HG02981 (cell line): Measurements from ENCODE around the gene FGF1.

Source experiments
- ATAC-seq: cut with Tn5 transposase; IDR thresholded peaks from one replicate; pipeline ENCODE4 v1.9.1; 2021; ENCODE audit warnings: mild to moderate bottlenecking, moderate library complexity; ENCODE audit not compliant: unreplicated experiment

FGF1 gene

GRCh38 chr5:142586552-142586951 is 99.3 kb downstream of the FGF1 start:
- ATAC-seq: no peak

DNA sequence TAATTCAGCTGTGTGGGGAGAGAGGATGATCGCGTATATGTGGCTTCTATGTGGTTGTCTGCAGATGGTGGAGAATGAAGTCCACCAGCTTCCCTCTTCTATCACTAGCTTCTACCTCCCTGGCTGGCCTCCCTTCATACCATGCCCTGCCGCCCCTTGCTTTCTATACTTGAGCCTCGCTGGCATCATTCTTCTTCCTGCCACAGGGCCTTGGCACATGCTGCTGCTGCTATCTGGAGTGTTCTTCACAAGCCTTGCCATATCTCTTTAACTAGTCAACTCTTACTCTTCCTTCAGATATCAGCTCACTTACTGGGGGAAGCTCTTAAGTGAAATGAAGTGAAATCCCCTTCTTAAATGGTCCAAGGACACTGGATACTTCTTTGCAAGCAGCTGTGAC is 100.4 kb downstream of the FGF1 start:
- no peak for ATAC-seq

DNA sequence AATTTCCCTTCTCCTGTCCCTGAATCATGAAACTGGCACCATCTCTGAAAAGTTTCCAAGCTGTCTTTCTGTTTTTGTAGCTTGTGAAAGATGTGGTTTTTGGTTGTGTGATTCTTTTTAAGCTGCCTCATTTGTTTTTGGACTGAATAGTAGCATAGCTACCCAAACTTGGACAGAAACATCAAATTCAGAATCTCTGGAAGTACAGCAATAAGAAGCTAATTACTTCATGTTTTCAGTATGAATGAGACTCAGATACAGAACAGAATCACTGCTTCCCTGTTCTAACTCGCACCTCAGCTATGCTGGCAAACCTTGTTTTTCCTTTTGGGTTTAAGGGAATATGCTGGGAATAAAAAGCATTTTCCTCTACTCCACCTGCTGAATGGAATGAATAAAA is 101.0 kb downstream of the FGF1 start:
- no peak for ATAC-seq

DNA sequence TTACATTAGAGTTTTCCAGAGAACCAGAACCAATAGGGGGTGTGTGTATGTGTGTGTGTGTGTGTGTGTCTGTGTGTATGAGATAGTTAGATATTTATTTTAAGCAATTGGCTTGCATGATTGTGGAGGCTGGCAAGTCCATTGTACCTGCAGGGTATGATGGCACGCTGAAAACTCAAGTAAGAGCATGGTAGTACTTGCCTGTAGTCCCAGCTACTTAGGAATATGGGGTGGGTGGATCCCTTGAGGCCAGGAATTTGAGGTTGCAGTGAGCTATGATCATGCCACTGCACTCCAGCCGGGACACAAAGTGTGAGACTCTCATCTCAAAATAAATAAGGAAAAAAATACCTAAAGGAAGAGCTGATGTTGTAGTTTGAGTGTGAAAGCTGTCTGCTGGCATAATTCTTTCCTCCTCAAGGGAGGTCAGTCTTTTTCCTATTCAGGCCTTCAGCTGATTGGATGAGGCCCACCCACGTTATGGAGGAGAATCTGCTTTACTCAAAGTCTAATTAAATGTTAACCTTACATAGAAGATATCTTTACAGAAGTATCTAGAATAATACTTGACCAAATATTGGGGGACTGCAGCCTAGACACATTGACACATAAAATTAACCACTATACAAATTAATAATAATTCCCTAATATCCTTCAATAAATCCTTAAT is 107.6 kb downstream of the FGF1 start:
- ATAC-seq: no peak

DNA sequence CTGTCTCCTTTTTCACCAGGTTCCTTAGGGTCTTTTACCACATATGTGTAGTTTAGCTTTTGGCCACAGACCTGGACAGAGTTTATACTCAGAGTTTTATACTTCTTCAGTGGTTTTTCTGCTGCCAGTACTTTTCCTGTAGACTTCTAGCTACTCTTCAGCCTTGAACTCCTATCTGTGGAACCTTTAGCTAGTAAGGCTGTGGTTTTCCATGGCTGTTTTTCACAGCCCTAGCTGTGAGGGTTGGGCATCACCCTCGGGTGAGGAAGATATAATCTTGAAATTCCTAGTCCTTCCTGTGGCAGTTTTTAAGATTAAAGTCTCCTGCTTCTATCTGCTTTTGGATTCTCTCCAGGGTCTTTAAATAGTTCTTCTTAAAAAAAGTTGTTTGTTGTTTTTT is 109.1 kb downstream of the FGF1 start:
- ATAC-seq: no peak

DNA sequence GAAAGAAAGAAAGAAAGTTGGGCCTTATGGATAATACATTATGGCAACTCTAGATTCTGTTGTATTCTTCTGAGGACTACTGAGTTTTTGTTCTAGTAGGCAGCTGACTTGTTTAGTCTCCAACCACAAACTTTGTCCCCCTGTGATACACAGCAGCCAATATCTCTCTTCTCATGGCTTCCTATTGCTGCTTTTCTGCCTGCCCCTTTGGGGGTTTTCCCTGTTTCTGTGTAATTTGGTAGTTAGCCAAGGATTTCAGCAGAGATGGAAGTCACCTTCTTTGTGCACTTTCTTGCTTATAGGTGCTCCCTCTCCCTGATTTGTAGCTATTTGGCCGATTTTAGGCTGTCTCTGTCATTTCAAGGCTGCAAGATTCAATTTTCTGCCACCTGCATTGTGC is 109.6 kb downstream of the FGF1 start:
- ATAC-seq: no peak

DNA sequence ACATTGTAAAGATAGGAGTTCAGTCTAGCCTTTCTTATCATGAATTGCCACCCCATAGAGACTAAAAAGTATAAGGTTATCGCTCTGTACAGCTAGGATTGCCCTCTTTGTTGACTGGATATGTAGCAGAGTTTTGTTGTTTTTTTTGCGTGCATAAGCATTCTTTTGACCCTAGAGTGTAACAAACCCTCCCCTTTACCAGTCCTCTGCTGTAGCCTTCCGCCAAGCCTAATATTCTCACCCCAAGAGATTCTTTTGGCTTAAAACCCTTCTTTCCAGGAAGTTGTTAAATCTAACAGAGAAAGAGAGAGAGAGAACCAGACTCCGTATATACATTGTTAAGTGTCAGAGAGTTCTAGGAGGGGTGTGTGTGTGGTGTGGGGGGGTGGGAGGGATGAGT is 113.9 kb downstream of the FGF1 start:
- no peak for ATAC-seq

- ATAC-seq: no peak
Observed at GRCh38 chr5:142571371-142571770, 114.5 kb downstream of the FGF1 start.

DNA sequence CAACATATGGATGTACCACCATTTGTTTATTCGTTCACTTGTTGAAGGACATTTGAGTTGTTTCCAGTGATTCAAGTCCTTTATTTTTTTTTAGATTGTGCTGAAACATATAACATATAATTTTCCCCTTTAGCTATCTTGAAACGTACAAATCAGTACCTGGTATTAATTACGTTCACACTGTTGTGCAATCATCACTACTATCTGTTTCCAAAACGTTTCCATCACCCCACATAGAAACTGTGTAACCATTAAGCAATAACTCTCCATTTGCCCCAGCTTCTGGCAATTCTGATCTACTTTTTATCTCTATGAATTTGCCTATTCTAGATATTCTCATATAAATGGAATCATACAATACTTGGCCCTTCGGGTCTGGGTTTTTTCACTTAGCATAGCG is 116.0 kb downstream of the FGF1 start:
- no peak for ATAC-seq

DNA sequence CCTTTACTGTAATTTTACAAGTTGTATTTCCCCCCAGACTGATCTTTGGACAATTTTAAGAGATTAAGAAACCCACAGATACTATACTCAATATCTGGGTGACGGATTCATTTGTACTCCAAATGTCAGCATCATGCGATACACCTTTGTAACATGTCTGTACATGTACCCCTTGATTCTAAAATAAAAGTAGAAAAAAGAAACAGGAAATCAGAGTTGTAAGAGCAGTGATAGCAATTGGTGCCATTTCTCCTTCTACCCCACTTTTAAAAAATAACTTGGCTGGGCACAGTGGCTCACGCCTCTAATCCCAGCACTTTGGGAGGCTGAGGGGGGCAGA is 116.9 kb downstream of the FGF1 start:
- ATAC-seq: no peak

DNA sequence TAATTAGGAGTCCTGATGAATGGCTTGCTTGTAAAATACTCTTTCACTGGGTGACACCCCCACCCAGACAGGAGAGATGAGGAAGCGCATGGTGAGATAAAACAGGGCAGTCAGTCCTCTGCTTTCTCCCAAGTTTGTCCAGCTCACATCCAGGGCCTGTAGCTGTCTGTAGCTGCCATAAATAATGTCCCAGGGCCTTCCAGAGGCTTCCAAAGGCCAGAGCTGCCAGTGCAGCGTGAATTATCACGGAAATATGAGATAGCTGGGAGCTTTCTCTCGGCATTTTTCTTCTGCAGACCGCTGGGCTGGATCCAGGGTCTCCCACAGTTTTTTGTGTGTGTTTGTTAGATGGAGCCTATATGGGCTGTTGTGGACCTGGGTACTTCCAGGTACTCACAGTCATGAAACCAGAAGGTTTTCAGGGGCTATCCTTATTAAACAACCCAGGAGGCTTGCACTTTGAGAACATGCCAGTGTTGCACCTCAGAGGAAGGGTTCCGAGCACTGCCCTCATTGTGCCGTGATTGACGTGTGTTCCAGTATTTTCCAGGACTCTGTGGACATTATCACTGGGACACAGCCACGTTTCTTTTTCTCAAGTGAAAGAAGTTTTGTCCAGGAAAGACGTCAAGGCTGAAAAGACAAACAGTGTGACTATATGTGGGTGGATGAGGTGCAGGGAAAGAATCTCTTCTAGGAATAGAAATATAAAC is 117.5 kb downstream of the FGF1 start:
- no peak for ATAC-seq

GRCh38 chr5:142561486-142562097 is 124.3 kb downstream of the FGF1 start:
- no peak for ATAC-seq

- no peak for ATAC-seq
Observed at GRCh38 chr5:142561029-142561428, 124.9 kb downstream of the FGF1 start.

- no peak for ATAC-seq
Observed at GRCh38 chr5:142552107-142552506, 133.8 kb downstream of the FGF1 start.

- ATAC-seq: no peak
Observed at GRCh38 chr5:142551338-142552067, 134.4 kb downstream of the FGF1 start.

GRCh38 chr5:142550471-142550870 is 135.4 kb downstream of the FGF1 start:
- ATAC-seq: no peak

DNA sequence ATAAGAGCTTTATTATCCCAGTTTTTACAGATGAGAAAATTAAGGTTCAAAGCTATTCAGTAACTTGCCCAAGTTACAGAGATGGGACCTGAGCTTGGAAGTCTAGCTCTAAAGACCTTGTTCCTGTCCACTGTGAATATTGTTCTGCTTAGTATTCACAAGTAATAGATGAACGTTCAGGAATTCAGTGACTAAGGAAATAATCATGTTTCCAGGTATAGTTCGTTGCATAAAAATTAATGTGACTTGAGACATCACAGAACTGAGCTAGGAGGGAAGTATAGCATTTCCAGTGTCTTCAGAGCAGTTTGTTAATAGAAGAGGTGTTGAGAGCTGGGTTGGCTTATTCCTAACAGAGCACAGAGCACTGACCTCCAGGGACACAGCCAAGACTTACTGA is 136.1 kb downstream of the FGF1 start:
- ATAC-seq: no peak

DNA sequence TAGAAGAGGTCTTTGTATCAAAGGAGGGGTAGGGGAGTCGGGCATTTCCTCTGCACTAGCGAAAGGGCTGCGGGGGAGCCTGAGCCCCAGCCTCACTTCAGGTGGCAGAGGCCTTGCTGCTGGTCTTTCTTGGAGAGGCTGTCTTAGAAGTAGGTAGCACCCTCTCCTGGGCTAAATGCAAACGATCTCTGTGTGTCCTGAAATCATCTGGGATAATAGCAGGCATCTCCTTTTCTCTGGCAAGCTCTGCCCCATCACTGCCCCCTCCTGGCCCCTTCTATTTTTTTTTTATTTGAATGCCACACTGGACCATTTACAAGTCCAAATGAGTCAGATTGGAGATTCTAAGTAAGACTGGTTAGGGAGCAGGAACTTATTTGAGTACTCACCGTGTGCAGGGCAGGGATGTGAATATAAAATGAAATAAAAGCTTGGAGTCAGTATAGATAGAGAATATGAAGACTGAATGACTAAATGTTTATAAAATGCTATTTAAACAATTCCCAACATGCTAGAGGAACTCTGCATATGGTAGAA is 137.1 kb downstream of the FGF1 start:
- ATAC-seq: peak; percentile 63

DNA sequence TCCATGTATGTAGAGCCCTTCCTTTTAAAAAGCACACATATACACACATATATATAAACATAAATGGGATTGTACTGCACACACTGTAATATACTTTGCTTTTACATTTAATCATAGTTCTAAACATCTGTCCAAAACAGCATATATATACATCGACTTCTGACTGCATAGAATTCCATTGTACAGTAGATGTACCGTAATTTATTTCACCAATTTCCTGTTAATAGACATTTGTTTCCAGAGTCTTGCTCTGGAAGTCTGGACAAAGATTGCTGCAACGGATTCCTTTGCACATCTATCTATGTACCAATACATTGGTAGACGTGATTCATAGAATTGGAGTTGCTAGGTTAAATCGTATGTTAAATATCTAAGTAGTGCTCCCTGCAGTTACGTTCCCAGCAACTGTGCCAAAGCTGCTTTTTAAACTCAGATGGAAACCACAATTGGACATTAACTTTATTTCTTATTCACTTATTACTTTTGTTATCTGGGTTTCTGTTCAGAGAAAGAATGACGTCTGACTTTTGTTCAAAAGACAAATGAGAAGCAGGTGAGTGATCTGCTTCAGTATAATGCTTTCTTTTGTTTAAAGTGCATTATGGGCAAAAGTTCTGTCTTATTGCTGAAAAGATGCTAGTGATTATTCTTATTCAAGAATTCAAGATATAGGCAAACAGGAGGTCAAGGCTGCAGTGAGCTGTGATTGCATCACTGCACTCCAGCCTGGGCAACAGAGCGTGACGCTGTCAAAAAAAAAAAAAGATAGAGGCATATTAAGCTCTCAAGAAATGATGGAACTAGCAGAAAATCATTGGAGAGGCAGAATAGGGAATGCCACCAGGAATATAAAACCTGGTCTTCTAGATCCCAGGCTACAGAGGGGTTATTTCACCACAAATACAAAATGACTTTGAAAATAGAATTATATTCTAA is 138.2 kb downstream of the FGF1 start:
- ATAC-seq: no peak

GRCh38 chr5:142545650-142546322 is 140.1 kb downstream of the FGF1 start:
- no peak for ATAC-seq
